HEK293 (cell line): ENCODE measurements around the gene SLAMF9.

ENCODE experiments used
- GFI1B ChIP-seq: fragments of 450-650 bp; formaldehyde crosslinking; IDR thresholded peaks from 2 replicates; pipeline ENCODE4 v1.5.1; 2016; ENCODE audit warnings: missing biosample characterization, missing genetic modification characterization
- HOXC10 ChIP-seq: sonication (generic); formaldehyde crosslinking; IDR thresholded peaks from 2 replicates; pipeline ENCODE4 v1.8.1; 2023; ENCODE audit warnings: mild to moderate bottlenecking, missing genetic modification reagents
- SP2 ChIP-seq: fragments of 450-650 bp; formaldehyde crosslinking; IDR thresholded peaks from 2 replicates; pipeline ENCODE4 v1.5.1; 2016; ENCODE audit warnings: missing biosample characterization, missing genetic modification characterization
- ZNF146 ChIP-seq: fragments of 450-650 bp; formaldehyde crosslinking; IDR thresholded peaks from 2 replicates; pipeline ENCODE4 v1.5.1; 2016; ENCODE audit warnings: missing biosample characterization, missing genetic modification characterization
- ZNF23 ChIP-seq: fragments of 450-650 bp; formaldehyde crosslinking; IDR thresholded peaks from 2 replicates; pipeline ENCODE4 v1.5.1; 2016; ENCODE audit warnings: missing biosample characterization, missing genetic modification characterization, borderline replicate concordance
- ZNF239 ChIP-seq: fragments of 450-650 bp; formaldehyde crosslinking; IDR thresholded peaks from 2 replicates; pipeline ENCODE4 v1.5.1; 2016; ENCODE audit warnings: missing biosample characterization, missing genetic modification characterization
- ZNF324 ChIP-seq: fragments of 450-650 bp; formaldehyde crosslinking; IDR thresholded peaks from 2 replicates; pipeline ENCODE4 v1.5.1; 2016; ENCODE audit warnings: missing biosample characterization, missing genetic modification characterization
- ZNF510 ChIP-seq: fragments of 450-650 bp; formaldehyde crosslinking; IDR thresholded peaks from 2 replicates; pipeline ENCODE4 v1.5.1; 2018; ENCODE audit warnings: mild to moderate bottlenecking, missing genetic modification characterization, missing biosample characterization; ENCODE audit not compliant: insufficient replicate concordance
- ZNF776 ChIP-seq: fragments of 450-650 bp; formaldehyde crosslinking; IDR thresholded peaks from 2 replicates; pipeline ENCODE4 v1.5.0; 2017; ENCODE audit warnings: missing biosample characterization, missing genetic modification characterization, borderline replicate concordance
- TF ChIP-seq, protein P1 (sequence below): fragments of 450-650 bp; formaldehyde crosslinking; IDR thresholded peaks from 2 replicates; pipeline ENCODE4 v1.5.1; 2016; ENCODE audit warnings: missing biosample characterization, missing genetic modification characterization

DNA sequence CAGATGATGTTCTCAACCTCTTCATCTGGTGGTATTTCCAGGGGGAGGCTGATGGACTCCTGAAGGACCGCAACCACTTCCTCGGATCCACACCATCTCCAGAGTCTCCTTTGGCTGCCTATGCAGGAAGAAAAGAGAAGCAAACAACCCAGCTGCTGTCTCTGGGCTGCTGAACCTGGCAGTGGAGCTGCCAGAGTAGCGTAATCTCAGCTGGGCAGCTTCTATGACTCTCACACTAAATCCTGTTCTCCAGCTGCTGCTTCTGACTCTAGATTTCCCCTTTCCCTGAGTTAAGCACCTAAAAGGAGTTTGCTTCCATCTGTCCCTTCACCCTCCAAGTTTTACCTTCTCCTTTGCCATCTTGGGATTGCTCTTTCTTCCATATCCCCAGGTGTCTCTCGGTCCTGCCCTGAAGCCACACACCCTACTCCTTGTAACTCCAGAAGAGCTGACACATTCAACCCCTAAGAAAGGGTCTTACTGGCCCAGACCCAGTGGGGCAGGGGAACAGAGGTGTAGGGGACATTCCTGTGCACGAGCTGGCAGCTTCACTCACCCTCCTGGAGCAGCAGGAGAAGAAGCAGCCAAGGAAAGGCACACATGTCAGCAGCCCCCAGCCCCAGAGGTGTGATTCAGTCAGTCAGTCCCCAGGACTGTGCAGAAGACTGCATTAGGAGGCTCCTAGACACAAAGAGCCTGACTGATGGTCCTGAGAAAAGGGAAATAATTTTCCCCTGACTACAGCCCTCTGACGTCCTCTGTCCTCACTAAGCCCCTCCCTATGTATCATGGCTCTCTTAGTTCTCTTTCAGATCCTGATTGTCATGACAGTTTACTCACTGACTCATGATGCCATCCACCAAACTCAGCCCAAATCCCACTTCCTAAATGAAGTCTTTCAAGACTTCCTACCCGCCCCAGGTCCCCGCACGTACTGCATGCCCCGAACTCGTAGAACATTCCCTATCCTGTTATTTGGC lies at the start of gene SLAMF9:
- TF ChIP-seq, protein P1, sequence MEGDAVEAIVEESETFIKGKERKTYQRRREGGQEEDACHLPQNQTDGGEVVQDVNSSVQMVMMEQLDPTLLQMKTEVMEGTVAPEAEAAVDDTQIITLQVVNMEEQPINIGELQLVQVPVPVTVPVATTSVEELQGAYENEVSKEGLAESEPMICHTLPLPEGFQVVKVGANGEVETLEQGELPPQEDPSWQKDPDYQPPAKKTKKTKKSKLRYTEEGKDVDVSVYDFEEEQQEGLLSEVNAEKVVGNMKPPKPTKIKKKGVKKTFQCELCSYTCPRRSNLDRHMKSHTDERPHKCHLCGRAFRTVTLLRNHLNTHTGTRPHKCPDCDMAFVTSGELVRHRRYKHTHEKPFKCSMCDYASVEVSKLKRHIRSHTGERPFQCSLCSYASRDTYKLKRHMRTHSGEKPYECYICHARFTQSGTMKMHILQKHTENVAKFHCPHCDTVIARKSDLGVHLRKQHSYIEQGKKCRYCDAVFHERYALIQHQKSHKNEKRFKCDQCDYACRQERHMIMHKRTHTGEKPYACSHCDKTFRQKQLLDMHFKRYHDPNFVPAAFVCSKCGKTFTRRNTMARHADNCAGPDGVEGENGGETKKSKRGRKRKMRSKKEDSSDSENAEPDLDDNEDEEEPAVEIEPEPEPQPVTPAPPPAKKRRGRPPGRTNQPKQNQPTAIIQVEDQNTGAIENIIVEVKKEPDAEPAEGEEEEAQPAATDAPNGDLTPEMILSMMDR (tag by site-specific recombination) = no peak
- TF ChIP-seq ZNF324 (tag by site-specific recombination) = no peak
- no peak for TF ChIP-seq ZNF146 (tag by site-specific recombination)
- no peak for TF ChIP-seq ZNF239 (tag by site-specific recombination)
- no peak for TF ChIP-seq ZNF23 (tag by site-specific recombination)
- no peak for TF ChIP-seq ZNF510 (tag by site-specific recombination)
- TF ChIP-seq GFI1B (tag by site-specific recombination) = no peak
- no peak for TF ChIP-seq HOXC10 (CRISPR knock-in tag)
- TF ChIP-seq SP2 (tag by site-specific recombination) = no peak
- no peak for TF ChIP-seq ZNF776 (tag by site-specific recombination)
